ENCODE results near the gene CTRL.
A peak's percentile ranks its signal among the peaks of the same experiment; 100 is the strongest.

The CTRL gene

DNA sequence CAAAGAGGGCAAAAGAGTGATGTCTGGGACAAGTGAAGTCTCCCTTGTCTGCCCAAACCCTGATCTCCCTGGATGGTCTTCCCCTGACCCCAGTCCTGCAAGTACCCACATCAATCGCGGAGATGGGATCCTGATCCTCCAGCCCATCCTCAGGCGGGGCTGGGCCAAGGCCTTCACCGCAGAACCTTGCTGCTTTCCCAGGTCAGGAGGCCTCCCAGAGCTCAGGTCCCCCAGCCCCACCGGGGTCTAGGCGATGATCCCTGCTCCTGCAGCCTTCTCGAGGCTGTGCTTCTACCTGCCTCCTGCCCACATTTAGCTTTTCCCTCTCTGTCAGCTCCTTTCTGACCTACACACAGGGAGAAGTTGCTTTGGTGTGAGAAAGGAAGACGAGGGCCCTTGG lies 30.5 kb upstream of the CTRL start:
- DNase-seq = no peak

DNA sequence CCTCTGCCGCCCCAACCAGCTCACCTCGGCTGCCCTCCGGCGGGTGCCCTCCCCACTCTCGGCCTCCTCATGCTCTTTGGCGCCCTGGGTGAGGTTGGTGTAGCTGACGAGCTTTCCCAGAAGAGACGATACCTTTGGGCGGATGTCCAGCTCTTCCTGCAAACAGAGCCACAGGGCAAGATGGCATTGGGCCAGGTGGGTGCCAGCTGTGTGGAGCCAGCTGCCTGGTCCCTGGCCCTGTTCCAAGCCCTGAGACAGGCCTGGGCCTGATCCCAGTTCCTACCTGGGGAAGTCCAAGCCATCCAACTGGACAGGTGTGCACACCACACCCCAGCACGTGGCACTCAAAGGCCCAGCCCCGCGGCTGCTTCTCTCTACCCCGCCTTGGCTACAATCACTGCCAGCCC lies 29.9 kb upstream of the CTRL start:
- DNase-seq = peak; percentile 89

- DNase-seq = no peak
Measured at GRCh38 chr16:67959536-67960329, 28.1 kb upstream of the CTRL start.

GRCh38 chr16:67957622-67958021 lies 26.0 kb upstream of the CTRL start:
- DNase-seq = no peak

GRCh38 chr16:67954421-67955196 lies 22.9 kb upstream of the CTRL start:
- no peak for DNase-seq

GRCh38 chr16:67953641-67954375 lies 22.1 kb upstream of the CTRL start:
- DNase-seq = no peak

- no peak for DNase-seq
Measured at GRCh38 chr16:67951485-67951884, 19.8 kb upstream of the CTRL start.

- no peak for DNase-seq
Measured at GRCh38 chr16:67950335-67950843, 18.7 kb upstream of the CTRL start.

DNA sequence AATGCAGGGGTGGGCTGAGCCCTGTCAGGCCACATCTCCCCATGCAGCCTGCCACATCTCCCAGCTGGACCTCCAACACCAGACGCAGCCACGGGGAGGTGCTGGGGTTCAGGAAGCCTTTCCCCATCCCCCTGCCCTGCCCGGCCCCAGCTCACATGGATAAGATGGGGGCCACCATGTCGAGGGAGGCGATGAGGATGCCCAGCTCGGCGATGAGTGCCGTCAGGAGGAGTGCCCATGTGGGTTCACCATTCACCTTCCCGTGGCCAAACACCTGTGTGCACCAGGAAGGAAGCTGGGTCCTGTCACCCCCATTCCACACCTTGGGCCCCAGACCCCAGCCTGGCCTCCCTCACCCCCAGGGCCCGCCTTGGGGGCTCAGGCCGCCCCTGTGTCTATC lies 18.0 kb upstream of the CTRL start:
- DNase-seq = no peak

DNA sequence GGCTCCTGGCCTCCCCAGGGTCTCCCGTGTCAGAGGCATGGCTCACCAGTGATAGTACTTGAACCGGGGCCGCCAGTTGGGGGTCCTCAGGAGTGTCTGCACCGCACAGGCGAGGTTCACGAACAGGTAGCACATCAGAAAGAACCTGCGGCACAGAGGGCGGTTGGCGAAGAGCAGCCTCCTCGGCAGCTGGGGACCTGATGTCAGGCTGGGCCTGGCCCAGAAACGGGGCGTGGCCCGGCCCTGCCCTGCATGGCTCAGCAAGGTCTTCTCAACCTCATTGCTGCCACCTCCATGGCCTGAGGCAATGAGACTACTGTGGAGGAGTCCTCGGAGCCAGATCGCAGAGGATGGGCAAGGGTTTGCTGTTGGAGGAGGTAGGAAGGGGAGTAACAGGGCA lies 16.4 kb upstream of the CTRL start:
- no peak for DNase-seq

DNA sequence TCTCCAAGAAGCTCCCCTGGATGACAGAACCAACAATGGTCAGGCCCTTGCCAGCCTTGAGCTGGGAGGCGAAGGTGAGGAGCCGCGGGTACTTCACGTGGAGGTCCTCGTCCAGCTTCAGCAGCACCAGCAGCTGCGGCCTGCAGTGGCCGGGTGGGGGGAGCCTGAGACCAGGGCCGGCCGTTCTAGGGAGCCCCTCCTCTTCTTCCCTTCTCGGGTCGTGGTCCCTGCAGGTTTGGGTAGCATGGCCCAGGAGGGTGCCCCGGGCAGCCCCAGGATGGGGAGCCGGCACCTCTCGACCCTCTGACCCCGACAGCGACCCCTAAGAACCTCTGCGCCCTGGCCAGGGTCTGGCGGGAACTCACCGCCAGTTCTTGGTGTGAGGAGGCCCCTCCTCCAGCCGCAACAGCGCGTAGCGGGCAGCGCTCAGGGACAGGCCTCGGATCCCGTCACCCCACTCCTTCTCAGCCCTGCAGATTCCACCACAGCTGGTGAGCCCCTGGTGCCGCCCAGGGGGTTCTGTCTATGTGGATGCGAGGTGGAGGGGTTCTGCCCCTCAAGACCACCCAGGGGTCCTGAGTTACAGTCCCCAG lies 15.4 kb upstream of the CTRL start:
- no peak for DNase-seq

- no peak for DNase-seq
Measured at GRCh38 chr16:67946128-67946569, 14.5 kb upstream of the CTRL start.

GRCh38 chr16:67945392-67945933 lies 13.8 kb upstream of the CTRL start:
- no peak for DNase-seq

DNA sequence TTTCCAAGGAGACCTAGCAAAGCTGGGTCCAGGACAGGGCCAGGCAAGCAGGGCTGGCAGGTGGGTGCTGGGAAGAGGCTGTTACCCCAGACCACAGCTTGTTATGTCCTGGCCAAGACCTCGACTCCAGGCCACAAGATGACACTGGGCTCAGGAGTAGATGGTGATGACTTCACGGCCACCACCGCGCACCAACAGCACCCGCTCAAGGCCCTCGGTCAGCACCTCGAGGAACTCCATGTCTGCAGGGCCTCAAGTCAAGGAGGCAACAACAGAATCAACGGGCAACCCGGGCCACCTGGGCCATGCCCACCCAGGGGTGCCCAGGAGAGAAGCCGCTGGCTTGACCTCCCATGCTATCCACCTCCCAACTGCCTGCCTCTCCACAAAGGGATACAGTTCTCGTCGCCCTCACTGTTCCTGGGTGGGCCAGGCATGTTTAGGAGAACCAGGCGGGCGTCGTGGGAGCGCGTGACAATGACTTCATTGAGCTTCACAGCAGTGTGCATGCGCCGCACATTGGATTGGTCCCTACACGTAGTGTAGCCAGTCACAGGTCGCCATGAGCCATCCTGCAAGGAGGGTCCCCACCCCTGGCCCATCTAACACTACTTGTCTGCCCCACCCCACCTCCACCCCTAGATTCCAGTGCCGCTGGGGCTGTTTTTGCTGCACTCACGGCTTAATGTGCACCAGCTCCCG lies 13.2 kb upstream of the CTRL start:
- no peak for DNase-seq

DNA sequence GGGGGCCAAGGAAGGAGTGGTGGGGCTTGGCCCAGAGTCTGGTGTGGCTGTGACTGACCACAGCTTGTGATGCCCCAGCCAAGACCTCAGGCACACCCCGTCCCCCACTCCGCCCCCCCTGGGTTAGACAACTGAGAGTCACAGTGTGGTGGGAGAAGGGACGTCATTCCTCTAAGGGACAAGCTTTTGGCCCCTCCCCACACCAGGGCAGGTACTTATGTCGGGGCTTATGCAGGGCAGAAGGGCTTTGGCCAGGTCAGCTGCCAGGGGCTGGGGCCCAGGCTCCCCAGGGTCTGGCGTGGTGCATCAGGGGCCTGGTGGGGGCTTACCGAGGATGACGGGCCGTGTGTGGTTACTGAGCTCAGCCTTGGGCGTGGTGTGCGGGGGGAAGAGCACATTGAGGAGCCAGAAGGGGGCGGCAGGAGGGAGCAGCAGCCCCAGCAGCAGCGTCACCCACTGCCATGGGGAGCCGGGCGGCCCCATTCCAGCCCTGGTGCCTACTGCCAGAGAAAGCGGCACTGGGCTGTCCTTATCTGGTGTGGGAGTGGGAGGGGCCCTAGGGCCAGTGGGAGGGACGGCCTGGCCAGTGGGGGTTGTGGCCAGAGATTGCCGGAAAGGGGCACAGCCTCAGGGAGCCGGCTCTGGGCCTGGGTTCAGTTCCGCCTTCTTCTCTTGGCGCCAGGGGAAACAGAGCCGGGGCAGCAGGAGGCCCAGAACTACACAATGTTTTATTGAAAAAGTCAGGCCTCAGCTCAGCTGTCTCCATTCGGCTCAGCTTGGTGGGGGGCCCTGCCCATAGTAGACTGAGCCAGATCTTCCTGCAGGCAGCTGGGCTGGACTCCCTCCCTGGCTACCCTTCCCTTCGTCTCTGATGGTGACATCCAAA lies 12.2 kb upstream of the CTRL start, which contains the start of gene LCAT:
TSS of gene LCAT (minus strand) at position 502 of the 886 bp plus-strand sequence. CDS start at position 483, 19 bp downstream.
- DNase-seq = no peak

- no peak for DNase-seq
Measured at GRCh38 chr16:67943256-67943618, 11.6 kb upstream of the CTRL start.

DNA sequence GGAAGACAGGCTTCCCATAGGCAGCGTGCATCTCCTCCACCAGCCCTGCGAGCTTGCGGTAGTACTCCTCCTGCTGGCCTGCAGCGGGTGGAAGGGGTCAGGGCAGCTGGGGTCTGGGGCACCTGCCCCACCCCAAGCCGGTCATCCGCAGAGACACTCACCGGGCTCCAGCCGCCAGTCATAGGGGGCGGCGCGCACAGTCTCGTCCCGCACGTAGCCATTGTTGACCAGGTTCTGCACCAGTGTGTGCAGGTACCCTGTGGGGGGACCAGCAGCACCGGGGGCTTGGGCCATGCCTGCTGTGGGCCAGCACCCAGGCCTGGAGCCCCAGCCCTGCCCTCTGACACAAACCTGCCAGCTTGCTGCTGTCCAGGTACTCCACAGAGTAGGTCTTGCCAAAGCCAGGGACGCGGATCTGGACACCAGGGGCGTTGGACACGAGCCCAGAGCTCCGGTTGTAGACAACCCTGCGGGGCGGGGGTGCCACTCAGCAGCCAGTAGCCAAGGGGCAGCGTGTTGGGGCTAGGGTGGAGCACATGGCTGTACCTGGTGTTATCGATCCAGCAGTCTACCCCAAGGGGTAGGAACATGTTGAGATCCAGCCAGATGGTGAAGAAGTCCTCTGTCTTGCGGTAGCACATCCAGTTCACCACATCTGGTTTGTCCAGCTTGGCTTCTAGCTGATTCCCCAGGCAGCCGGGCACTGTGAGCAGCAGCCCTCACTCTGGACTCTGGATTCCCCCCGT lies 11.0 kb upstream of the CTRL start:
- no peak for DNase-seq

GRCh38 chr16:67942200-67942509 lies 10.5 kb upstream of the CTRL start:
- no peak for DNase-seq

DNA sequence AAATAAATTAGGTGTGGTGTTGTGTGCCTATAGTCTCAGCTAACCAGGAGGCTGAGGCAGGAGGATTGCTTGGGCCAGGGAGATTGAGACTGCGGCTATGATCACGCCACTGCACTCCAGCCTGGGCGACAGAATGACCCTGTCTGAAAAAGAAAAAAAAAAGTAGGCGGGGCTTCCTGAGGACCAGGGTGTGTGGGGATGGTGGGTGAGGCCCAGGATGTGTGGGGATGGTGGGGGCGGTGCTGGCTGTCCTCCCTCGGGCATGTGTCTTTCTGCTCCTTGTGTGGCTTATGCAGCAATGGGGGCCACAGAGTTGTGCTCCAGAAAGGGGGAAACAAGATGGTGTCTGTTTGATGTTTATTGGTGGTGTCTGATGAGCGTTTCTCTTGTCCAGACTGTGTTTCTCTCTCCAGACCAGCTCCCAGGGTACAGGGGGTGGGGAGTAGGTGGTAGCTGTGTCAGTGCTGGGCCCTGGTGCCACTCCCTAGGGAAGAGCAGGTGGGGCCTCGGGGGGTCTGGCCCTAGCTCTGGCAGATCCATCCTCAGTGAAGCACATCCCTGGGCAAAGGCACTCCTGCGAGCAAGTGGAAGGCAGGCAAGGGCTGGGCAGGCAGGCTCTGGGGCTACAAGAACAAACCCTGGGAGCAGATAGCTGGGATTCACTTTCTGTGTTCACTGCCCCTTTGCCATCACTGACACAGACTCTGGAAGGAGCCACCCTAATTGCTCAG lies 10.0 kb upstream of the CTRL start:
- no peak for DNase-seq
